ENCODE measurements around the gene SAMD4B.
"Not testable (repeated sequence)": the region's sequence is repeated elsewhere in the genome, so short reads cannot be mapped to it uniquely, and the experiment has no call there.

The SAMD4B gene
- total RNA-seq: 29.2 to 34.6 reads per million in 2 donors

GRCh38 chr19:39341719-39342604 is at the start of gene SAMD4B:
Gene SAMD4B, plus strand, starts transcription at chr19:39342421. Its CDS starts 14,473 bp downstream, at chr19:39356894.
- DNase-seq: peak; percentile 100

DNA sequence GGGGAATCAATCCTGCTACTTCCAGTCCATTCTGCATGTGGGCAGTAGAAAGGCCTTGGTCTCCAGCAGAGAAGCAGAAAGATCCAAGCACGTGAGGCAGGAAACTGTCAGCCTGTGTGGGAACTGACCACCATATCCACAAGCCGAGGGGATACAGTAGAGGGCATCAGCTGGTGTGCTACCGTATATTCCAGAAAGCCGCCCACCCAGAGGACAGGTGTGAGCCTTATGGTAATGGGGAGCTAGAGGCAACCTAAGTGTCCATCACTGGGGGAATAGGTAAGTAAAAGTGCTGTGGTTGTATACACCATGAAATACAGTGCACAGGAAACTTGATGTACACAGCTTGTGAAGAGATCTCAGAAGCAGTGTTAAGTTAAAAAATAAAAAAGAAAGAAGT is 48.8 kb upstream of the SAMD4B start:
- no peak for DNase-seq

DNA sequence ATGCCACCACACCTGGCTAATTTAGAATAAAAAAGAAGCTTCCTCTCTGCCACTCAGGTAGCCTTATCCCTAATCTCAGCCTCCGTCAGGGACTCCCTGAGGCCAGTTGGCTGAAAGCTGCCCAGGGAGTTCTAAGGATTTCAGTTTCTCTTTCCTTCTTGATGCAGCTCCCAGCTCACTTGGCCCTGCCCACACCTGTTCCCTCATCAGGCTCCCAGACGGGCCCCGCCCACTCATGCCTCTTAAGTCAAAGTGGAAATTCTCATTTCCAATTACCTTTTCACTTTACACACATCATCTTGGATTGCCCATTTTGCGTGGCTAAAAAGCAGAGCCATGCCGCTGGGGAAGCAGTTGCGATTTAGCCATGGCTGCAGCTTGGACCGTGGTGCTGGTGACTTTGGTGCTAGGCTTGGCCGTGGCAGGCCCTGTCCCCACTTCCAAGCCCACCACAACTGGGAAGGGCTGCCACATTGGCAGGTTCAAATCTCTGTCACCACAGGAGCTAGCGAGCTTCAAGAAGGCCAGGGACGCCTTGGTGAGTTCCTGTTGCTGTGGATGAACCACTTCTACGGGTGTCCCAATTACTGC is 46.1 kb upstream of the SAMD4B start, which contains the start of gene IFNL1:
Gene IFNL1, plus strand, starts transcription at position 353 of the 591 bp plus-strand sequence. Its CDS starts 15 bp downstream, at position 368.
- DNase-seq: no peak

- no peak for DNase-seq
These were observed 45.3 kb upstream of the SAMD4B start for GRCh38 chr19:39296906-39297305.

DNA sequence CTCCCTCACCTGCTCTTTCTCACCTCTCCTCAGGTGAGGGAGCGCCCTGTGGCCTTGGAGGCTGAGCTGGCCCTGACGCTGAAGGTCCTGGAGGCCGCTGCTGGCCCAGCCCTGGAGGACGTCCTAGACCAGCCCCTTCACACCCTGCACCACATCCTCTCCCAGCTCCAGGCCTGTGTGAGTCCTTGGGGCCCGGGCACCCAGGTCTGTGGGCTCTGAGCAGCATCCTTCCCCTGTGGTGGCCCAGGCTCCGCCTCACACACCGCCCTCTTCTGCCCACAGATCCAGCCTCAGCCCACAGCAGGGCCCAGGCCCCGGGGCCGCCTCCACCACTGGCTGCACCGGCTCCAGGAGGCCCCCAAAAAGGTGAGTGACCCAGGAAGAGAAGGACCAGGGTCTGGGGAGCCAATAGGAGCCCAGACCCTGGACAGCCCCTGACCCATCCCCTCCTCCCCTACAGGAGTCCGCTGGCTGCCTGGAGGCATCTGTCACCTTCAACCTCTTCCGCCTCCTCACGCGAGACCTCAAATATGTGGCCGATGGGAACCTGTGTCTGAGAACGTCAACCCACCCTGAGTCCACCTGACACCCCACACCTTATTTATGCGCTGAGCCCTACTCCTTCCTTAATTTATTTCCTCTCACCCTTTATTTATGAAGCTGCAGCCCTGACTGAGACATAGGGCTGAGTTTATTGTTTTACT is 44.1 kb upstream of the SAMD4B start:
- peak; percentile 58 for DNase-seq

- no peak for DNase-seq
These were observed 42.8 kb upstream of the SAMD4B start for GRCh38 chr19:39299404-39299803.

DNA sequence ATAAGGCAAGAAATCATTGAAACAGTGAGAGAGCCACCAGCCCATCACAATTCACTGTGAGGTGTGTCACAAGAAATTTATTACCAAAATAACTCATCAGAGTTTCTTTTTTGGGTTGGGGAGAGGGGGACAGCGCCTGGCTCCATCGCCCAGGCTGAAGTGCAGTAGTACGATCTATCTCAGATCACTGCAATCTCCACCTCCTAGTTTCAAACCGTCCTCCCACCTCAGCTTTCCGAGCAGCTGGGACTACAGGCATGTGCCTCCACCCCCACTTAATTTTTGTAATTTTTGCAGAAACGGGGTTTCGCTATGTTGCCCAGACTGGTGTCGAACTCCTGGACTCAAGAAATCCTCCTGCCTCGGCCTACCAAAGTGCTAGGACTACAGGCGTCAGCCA is 42.4 kb upstream of the SAMD4B start:
- no peak for DNase-seq

DNA sequence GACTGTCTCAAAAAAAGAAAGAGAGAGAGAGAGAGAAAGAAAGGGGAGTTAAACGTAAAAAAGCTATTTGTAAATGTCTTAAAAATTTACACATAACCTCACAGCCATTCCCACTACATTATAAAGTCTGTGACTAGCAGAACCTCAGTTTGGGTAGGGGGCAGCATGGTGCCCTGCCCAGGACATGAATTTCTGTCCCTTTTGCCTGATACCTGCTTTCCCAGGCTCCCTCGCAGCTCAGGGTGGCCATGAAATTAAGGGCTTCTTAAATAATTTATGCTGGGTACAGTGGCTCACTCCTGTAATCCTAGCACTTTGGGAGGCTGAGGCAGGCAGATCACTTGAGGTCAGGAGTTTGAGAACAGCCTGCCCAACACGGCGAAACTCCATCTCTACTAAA is 41.2 kb upstream of the SAMD4B start:
- no peak for DNase-seq

- DNase-seq: no peak
These were observed 40.7 kb upstream of the SAMD4B start for GRCh38 chr19:39301562-39301961.

DNA sequence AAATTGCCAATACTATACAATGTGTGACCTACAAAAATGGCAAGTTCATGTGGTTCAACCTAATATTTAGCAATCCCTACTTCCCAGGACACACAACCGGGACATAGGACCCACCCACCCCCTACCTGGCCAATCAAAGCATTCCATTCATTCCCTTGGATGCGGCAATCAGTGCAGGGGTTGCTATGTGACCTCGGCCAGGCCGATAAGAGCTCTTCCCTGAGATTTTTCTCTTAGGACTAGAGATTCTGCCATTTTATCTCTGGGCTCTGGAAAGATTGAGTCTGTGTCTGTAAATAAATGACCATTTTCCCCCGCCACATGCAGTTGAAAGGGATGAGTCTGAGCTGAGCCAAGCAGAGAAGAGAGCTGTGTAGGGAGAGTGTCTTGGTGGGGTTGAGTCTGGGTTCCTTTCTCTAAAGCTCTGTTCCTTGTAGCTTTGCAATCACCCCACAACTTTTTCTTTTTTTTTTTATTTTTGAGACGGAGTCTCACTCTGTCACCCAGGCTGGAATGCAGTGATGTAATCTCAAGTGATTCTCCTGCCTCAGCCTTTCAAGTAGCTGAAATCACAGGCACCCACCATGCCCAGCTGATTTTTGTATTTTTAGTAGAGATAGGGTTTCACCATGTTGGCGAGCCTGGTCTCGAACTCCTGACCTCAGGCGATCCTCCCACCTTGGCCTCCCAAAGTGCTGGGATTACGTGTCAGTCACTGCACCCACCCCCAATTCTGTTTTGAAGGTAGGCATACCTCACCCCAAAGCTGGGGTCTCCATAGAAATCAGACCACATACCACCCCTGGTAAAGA is 38.6 kb upstream of the SAMD4B start:
- DNase-seq: no peak

GRCh38 chr19:39304185-39304513 is 38.1 kb upstream of the SAMD4B start:
- DNase-seq: no peak

GRCh38 chr19:39304701-39305571 is 37.3 kb upstream of the SAMD4B start:
- DNase-seq: no peak

- DNase-seq: no peak
These were observed 36.1 kb upstream of the SAMD4B start for GRCh38 chr19:39306075-39306474.

DNA sequence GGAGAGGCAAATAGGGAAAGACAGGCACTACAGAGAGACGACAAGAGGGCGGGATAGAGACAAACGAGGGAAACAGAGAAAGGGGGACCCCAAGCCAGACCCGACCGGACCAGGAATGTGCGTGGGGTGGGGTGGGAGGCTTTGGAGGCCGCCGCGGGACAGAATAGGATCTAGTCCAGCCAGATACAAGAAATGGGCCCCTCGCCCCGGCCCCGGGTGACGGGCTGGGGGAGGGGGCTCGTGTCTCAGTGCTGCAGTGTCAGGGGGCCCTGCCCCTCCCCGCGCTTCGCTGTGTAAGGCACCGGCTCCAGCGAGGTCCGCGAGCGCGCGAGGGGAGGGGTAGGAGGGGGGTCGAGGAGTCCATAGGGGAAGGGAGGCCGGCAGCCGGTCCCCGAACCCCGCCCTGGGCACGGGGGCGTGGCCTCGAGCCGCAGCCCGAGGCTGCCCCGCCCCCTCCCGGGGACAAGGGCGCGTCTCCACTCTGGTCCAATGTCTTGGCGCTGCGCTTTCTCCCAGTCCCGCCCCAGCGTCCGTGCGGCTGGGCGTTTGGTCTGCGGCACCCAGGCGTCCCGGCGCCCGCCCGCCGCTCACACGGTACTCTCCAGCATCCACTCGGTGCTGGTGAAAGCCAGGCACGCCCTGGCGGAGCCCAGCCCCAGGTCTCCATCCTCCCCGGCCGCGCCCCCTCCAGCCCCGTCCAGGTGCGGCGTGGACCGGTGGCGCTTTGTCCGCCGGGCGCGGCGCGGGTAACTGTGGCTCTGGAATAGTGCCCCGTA is 35.0 kb upstream of the SAMD4B start:
- DNase-seq: no peak

DNA sequence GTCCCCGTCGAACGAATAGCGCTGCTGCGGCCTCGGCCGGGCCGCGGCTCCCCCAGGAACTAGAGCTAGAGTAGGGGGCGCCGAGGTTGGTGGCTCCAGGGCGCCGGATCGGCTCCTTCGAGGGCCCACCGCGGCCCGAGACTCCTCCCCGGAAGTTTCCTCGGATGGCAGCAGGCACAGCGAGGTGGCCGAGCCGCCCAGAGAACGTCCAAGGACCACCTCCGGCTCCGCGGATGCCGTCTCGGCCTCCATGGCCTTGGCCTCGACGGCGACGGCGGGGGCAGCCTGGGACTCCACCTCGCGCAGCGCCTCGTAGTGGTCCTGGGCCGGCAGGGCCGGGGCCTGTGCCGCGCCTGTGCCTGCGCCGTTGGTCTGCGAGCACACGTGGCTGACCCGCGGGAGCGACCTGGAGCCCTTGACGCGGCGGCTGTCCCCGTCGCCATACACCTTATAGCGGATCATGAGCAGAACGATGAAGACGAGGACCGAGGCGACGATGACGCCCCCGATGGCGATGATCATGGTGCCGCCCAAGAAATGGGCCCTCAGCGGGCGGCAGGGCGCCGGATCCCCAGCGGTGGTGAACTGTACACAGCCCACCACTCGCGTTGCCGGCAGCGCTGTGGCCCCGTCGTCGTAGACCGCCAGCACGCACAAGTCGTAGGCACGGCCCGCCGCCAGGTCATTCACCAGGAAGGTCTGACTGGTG is 34.2 kb upstream of the SAMD4B start:
- no peak for DNase-seq

GRCh38 chr19:39308531-39309304 is 33.5 kb upstream of the SAMD4B start:
- DNase-seq: no peak

GRCh38 chr19:39309305-39309670 is 32.9 kb upstream of the SAMD4B start:
- not testable (repeated sequence) for DNase-seq

- DNase-seq: no peak
These were observed 31.5 kb upstream of the SAMD4B start for GRCh38 chr19:39310558-39311311.
